Gastrocnemius medialis (tissue), 4 donors: Measurements from ENCODE around the gene CACNA1B.

Experiments
- POLR2A ChIP-seq, 2 donors: fragments of 450-650 bp; IDR thresholded peaks; one replicate each; pipeline ENCODE4 v1.6.1; 2017; ENCODE audit warnings: antibody characterized with exemption in 2 of 2, mild to moderate bottlenecking in 2 of 2, moderate library complexity in 2 of 2
- TF ChIP-seq, protein P1 (sequence below), 5 experiments: fragments of 450-650 bp in 3 of 5; fragments of 200-600 bp in 2 of 5; sonication (generic) in 2 of 5; IDR thresholded peaks in 4 of 5; conservative IDR thresholded peaks in 1 of 5; 1 replicate in 4 of 5; 2 replicates in 1 of 5; pipeline ENCODE4 v1.5.1; 2016 to 2019; ENCODE audit warnings: antibody characterized with exemption in 5 of 5, mild to moderate bottlenecking in 3 of 5, moderate library complexity in 3 of 5

GRCh38 chr9:137956688-137957385, 79.3 kb downstream of the CACNA1B start:
- TF ChIP-seq, protein P1, sequence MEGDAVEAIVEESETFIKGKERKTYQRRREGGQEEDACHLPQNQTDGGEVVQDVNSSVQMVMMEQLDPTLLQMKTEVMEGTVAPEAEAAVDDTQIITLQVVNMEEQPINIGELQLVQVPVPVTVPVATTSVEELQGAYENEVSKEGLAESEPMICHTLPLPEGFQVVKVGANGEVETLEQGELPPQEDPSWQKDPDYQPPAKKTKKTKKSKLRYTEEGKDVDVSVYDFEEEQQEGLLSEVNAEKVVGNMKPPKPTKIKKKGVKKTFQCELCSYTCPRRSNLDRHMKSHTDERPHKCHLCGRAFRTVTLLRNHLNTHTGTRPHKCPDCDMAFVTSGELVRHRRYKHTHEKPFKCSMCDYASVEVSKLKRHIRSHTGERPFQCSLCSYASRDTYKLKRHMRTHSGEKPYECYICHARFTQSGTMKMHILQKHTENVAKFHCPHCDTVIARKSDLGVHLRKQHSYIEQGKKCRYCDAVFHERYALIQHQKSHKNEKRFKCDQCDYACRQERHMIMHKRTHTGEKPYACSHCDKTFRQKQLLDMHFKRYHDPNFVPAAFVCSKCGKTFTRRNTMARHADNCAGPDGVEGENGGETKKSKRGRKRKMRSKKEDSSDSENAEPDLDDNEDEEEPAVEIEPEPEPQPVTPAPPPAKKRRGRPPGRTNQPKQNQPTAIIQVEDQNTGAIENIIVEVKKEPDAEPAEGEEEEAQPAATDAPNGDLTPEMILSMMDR (IDR thresholded peaks at IDR 0.05 in 4 of 5, conservative IDR thresholded peaks at IDR 0.05 in 1 of 5) = no peak
- no peak for TF ChIP-seq POLR2A (IDR thresholded peaks at IDR 0.05)
